ENCODE data around the gene GPRIN1.
A peak's percentile ranks its signal among the peaks of the same experiment; 100 is the strongest.
"Not testable (repeated sequence)": the region's sequence is repeated elsewhere in the genome, so short reads cannot be mapped to it uniquely, and the experiment has no call there.

The GPRIN1 gene

DNA sequence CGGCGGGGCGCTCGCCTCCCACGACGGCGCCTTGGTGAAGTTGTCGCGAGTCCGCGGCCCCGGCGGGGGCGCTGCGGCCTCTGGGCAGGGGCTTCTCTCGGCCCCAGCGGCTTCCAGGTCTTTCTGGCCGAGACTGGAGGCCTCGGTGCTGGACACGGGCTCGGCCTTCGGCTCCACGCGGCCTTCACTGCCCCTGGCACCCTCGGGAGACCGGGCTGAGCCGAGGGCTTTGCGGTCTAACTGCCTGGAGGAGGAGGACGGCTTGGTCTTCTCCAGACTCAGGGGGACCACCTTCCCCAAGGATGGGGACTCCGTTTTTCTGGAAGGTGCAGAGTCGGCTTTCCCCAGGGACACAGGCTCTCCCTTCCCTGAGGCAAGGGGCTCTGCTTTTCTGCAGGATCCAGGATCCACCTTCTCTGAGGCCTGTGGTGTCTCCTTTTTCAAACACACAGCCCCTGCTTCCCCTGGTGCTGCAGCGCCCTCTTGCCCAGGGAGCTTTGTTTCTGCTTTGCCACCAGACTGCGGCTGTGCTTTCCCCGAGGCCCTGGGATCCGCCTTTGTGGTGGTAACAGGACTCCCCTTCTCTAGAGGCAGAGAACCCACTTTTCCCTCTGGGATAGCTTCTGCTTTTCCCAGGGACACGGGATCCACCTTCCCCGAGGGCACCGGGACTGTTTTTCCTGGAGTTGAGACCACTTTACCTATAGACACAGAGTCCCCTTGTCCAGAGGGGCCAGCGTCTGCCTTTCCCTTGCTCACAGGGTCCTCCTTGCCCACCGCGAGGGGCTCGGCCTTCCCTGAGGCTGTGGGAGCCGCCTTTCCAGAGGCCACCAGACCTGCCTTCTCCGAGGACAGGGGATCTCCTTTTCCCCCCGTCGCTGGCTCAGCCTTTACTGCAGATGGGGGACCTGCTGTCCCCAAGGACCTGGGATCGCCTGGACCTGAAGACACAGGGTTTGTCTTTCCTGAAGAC lies 12.3 kb downstream of the GPRIN1 start:
- no peak for DNase-seq (ENCODE audit: low spot score)

DNA sequence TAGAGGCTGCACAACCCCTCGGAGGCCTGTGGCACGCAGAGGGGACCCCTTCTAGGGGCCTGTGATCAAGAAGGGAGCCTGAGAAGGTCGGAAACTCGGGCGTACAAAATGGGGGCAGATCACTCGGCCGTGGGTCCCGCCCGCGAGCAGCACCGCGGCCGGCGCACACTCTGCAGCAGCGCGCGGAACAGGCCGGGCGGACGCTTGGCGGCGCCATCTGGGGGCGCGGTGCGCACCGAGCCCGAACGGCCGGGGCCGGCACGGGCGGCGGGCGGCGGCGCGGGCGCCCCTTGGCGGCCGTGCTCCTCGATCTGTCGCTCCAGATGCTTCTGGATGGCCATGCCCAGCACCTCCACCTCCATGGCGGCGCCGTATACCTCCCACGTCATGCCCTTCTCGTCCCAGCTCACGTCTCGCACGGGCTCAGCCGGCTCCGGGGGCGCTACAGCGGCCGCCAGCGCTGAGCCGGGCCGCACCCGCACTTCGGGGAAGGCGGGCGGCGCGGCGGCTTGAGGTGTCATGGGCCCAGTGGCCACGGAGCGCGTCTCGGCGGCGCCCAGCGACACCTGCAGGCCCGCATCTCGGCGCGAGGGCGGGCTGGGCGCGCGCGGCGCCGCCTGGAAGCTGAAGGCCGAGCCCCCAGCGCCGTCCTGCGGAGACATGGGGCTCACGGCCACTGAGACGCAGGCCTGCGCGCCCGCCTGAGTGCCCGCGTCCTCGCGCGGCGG lies 13.1 kb downstream of the GPRIN1 start:
- peak; percentile 40 for DNase-seq (ENCODE audit: low spot score)

DNA sequence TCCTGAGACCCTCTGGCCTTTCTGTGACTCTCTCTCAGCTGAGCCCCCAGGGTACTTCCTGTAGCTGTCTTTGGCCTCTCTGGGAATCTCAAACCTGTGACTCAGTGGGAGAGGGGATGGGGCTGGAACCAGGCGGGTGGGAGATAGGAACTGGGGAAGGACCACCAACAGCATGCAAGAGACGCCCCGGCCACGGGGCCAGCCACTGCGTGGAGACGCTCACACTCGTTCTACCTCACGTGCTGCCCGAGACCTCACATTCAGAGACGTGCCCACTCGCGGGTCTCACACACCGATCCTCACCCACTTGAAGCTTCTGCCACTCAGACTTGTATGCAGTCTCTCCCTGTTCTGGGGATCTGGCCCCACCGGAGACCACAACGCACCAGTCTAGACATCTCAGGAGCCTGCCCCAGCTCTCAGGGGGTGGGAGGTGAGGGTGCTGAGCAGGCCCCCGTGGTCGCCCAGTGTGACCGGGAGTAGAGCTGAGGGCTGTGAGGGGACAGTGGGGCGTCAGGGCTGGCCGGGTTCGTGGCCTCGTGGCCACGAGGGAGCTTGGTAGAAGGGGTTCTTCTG lies 13.8 kb downstream of the GPRIN1 start:
- no peak for DNase-seq (ENCODE audit: low spot score)

DNA sequence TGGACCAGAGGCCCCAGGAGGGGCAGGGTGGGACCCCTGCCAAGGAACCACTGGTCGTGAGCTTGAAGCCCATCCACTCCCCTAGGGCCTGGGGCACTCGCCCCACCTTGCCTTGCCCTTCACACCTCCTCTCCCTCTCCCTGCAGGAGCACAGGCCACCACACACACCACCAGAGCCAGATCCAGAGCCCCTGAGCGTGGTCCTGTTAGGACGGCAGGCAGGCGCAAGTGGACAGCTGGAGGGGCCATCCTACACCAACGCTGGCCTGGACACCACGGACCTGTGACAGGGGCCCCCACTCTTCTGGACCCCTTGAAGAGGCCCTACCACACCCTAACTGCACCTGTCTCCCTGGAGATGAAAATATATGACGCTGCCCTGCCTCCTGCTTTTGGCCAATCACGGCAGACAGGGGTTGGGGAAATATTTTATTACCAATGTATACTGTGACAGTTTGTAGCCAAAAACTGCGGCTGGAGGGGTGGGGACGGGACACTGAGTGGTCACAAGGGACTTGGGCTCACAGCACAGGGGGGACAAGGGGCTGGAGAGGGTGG lies 14.5 kb downstream of the GPRIN1 start:
- DNase-seq (ENCODE audit: low spot score) = no peak

DNA sequence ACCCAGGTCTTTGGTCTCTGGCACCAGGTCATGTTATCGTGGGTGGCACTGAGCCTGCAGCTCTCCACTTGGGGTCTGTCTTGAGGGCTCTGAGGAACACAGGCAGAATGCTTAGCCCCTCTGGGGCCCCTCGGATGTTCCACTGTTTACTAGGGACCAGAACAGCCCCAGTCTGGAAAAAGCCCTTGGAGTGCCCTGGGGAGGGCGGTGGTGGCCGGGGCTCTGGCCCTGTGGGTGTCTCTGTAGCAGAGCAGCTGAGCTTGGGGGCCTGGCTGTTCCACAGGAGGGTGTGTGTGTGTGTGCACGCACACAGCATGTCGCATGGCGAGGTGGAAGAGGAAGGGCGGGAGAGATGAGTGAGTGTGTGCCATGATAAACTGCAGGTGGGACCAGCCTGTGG lies 15.4 kb downstream of the GPRIN1 start:
- no peak for DNase-seq (ENCODE audit: low spot score)

DNA sequence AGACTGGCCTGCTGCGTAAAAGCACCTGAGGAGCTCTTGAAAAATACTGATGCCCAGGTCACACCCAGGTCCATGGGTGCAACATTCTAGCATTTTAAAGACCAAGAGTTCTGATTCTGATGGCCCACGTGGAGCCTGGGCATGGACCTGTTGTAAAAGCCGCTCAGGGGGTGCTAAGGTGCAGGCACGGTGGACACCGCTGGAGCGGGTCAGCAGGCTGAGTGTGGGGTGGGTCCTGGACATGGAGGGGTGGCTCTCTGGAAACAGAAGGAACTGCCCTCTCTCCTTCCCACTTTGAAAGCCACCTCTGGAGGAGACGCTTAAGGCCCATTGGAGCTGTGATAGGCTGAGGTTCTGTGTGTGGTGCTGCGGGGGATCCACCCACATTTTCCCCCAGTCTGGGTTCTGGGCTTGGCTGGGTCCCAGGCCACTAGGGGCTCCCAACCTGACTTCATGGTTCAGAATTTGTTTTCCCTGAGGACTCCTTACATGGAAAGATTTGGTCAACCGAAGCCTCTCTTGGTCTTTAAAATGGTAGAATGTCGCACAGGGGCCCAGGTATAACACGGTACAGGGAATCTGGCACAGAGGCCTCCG lies 16.6 kb downstream of the GPRIN1 start:
- DNase-seq (ENCODE audit: low spot score) = no peak

DNA sequence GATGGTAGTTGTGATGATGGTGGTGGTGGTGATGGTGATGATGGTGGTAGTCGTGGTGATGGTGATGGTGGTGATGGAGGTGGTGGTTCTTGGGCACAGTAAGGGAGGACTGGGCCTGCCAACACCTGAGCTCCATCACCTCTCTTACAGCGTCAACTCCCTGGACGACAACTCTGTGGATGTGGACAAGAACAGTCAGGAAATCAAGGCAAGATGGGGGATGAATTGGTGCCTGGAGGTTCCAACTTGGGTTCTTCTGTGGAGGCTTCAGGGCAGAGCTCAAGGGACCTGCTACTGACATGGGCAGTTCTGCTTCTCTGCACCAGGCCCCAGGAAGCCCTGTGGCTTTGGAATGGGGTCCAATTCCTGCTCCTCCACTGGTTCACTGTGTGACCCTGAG lies 17.4 kb downstream of the GPRIN1 start:
- DNase-seq (ENCODE audit: low spot score) = no peak

DNA sequence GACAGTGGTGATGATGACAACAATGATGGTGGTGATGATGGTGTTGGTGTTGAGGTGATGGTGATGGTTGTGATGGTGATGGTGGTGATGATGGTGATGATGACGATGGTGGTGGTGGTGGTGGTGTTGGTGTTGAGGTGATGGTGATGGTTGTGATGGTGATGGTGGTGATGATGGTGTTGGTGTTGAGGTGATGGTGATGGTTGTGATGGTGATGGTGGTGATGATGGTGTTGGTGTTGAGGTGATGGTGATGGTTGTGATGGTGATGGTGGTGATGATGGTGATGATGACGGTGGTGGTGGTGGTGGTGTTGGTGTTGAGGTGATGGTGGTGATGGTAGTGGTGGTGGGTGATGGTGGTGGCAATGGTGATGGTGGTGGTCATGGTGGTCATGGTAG lies 18.3 kb downstream of the GPRIN1 start:
- not testable (repeated sequence) for DNase-seq (ENCODE audit: low spot score)

DNA sequence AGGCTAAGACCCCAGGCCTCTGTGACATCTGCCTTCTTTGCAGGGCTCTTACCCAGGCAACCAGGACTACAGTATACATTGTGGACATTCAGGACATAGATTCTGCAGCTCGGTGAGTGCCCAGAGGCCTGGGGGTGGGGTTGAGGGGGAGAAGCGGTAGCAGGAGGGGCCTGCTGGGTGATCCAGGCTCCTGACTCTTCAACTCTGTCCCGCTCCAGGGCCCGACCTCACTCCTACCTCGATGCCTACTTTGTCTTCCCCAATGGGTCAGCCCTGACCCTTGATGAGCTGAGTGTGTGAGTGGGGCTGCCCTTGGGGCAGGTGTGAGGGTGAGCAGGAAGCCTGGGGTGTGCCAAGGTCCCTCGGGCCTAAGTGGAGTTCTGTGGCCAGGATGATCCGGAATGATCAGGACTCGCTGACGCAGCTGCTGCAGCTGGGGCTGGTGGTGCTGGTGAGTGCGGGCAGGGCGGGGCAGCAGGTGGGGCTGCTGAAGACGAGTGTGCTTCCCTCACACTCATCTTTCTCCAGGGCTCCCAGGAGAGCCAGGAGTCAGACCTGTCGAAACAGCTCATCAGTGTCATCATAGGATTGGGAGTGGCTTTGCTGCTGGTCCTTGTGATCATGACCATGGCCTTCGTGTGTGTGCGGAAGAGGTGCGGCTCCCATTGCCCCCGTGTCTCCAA lies 19.8 kb downstream of the GPRIN1 start:
- no peak for DNase-seq (ENCODE audit: low spot score)

DNA sequence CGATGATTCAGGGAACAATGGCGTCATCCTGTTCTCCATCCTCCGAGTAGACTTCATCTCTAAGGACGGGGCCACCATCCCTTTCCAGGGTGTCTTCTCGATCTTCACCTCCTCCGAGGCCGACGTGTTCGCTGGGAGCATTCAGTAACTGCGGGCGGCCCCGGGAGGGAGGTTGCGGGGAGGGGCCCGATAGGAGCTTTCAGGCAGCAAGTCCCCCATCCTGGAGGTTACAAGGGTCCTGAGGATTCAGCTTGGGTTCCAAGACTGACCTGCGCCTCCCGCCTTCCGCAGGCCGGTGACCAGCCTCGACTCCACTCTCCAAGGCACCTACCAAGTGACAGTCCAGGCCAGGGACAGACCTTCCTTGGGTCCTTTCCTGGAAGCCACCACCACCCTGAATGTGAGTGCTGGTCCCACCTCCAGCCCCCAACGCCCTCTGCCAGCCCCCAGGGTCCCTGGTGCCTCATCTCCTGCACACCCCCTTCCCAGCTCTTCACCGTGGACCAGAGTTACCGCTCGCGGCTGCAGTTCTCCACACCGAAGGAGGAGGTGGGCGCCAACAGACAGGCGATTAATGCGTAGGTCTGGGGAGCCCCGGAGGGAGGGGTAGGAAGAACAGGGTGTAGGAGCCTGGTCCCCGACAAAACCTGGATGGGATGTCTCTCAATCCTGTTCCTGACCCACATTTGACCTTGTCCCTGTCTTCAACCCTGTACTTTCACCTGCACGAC lies 20.8 kb downstream of the GPRIN1 start:
- DNase-seq (ENCODE audit: low spot score) = no peak

DNA sequence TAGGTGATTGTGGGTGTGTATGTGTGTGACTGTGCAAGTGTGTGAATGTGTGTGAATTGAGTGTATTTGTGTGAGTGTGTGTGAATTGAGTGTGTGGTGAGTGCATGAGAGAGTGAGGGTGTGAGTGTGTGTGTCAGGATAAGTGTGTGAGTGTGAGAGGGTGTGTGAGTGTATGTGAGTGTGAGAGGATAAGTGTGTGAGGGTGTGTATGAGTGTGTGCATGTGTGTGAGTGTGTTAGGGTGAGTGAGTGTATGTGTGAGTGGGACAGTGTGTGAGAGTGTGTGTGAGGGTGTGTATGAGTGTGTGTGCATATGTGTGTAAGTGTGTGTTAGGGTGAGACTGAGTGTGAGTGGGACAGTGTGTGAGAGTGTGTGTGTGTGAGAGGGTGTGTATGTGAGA lies 21.7 kb downstream of the GPRIN1 start:
- no peak for DNase-seq (ENCODE audit: low spot score)

DNA sequence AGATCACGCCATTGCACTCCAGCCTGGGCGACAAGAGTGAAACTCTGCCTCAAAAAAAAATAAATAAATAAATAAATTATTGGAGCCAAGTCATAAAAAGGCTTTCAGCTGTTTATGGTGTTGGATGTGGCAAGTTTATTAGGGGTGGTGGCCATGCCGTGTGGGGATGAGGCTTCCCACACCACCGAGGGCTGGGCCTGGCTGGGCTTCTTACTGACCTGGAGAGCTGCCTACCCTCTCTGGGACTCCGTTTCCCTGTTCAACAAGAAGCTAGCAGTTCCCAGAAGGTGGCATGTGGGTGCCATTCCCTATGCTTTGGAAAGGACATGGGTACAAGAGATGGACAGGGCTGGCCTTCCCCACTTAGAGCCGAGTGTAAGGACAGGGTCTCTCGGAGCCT lies 22.6 kb downstream of the GPRIN1 start:
- DNase-seq (ENCODE audit: low spot score) = no peak

DNA sequence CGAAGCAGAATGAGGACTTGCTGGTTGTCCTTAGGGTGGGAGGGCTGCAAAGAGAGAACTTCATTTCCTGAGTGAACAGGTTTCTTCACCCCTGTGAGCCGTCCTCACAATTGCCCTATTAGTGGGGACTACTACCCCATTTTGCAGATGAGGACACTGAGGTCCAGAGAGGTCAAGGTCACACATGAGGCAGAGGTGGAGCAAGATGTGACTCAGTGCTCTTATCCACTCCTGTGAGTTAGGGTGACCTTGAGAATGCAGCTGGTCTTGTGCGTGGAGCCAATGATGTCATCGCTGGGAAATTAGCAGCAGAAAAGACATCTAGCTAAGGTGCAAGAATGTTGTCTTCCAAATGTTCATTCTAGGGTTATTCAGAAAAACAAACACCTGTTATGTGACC lies 26.9 kb downstream of the GPRIN1 start:
- DNase-seq (ENCODE audit: low spot score) = no peak

DNA sequence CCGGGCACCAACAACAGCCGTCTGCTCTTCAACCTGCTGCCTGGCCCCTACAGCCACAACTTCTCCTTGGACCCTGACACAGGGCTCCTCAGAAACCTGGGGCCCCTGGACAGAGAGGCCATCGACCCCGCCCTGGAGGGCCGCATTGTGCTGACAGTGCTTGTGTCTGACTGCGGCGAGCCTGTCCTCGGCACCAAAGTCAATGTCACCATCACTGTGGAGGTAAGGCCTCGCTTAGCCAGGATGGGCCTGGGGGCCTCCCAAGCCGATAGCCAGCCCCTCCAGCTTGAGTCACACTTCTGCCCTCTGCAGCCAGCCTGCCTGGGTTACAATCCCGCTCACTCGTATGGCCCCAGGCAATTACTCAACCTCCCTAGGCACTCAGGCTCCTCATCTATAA lies 28.6 kb downstream of the GPRIN1 start:
- no peak for DNase-seq (ENCODE audit: low spot score)

DNA sequence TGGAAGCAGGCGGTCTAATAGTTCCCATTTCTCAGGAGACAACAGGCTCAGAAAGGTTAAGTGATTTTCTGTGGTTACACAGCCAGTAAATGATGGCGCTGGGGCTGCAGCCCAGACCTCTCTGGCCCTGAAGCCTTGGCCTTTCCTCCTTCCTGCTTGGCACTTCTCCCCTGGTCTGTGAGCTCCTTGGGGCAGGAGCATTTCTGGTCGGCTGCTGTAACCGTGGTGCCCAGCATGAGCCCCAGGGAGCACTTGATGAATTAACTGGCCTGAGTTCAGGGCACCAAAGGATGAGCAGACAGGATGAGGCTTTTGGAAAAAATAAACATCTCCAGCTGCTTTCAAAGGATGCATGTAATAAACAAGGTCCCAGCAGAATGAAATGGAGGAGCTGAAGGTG lies 30.6 kb downstream of the GPRIN1 start:
- no peak for DNase-seq (ENCODE audit: low spot score)

DNA sequence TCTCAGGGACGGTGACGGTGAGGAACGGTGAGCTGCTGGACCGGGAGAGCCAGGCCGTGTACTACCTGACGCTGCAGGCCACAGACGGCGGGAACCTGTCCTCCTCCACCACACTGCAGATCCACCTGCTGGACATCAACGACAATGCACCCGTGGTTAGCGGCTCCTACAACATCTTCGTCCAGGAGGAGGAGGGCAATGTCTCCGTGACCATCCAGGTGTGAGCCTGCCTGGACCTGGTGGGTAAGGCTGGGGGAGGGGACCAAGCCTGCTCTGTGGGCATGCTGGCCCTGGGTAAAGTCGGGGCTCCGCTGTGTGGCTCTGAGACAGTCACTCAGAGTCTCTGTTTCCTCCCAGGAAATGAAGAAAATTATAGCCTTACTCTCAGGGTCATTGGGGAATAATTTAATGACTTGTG lies 31.6 kb downstream of the GPRIN1 start:
- DNase-seq (ENCODE audit: low spot score) = peak; percentile 54

DNA sequence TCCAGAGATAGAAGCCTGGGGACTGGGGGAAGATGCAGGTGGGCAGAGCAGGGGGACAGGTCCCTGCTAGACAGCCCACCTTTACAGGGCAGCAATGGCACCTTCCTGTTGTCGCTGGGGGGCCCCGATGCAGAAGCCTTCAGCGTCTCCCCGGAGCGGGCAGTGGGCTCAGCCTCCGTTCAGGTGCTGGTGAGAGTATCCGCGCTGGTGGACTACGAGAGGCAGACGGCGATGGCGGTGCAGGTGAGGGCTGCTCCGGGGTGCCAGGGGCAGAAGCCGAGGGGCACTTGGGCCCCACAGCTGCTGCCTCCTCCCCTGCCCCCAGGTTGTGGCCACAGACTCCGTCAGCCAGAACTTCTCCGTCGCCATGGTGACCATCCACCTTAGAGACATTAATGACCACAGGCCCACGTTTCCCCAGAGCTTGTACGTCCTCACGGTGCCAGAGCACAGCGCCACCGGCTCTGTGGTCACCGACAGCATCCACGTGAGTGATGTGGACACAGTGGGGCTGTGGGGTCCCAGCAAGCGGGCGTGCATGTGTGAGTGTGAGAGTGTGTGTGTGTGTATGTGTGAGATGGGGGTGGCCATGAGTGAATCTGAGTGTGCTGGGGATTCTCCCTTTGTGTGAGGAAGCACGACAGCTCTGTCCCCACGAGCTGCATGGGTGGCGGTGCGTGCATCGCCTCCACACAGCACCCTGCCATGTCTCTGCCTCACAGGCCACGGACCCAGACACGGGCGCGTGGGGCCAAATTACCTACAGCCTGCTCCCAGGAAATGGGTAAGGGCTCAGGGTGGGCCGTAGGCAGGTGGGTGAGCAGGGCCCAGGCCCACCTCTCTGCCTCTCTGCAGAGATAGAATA lies 32.4 kb downstream of the GPRIN1 start:
- no peak for DNase-seq (ENCODE audit: low spot score)

DNA sequence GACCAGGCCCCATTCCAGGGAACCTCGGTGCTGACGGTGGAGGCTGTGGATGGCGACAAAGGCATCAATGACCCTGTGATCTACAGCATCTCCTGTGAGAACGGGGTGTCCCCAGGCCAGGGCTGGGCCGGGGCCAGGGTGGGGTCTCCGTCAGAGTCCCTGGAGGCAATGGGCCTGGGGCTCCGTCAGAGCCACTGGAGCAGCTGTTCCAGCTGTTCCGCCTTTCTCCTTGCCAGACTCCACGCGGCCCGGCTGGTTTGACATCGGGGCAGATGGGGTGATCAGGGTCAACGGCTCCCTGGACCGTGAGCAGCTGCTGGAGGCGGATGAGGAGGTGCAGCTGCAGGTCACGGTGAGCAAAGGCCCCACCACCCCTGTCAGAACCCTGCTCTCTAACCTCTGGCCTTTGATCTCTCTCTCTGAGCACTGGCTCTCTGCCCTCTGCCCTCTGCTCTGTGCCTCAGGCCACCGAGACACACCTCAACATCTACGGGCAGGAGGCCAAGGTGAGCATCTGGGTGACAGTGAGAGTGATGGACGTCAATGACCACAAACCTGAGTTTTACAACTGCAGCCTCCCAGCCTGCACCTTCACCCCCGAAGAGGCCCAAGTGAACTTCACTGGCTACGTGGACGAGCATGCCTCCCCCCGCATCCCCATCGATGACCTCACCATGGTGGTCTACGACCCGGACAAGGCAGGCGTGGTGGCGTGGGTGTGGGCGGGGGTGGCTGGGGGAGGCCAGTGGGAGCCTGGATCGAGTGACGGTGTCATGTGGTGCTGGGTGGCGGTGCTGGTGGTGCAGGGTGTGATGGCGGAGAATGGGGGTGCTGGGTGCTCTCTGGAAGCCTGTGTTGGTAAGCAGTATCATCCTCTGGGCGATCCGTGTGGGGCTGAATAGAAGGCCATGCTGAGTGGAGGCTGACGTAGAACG lies 34.2 kb downstream of the GPRIN1 start:
- no peak for DNase-seq (ENCODE audit: low spot score)

DNA sequence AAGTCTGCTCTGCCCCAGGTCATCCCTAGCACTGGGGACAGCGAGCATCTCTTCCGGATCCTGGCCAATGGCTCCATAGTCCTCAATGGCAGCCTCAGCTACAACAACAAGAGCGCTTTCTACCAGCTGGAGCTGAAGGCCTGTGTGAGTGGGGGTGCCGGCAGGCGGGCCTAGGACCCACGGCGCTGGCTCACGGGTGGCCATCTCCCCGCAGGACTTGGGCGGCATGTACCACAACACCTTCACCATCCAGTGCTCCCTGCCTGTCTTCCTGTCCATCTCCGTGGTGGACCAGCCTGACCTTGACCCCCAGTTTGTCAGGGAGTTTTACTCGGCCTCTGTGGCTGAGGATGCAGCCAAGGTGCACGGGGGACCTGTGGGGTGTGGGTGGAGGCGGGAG lies 34.9 kb downstream of the GPRIN1 start:
- DNase-seq (ENCODE audit: low spot score) = no peak

All from NAMALWA (cell line).